Activated CD8-positive, alpha-beta memory T cell treated with anti-CD3 and anti-CD28 coated beads, Interleukin-2, amount 50 U/mL, for 24 hours (primary cell): Measurements from ENCODE around the gene HIKESHI.
"Not testable (repeated sequence)": the region's sequence is repeated elsewhere in the genome, so short reads cannot be mapped to it uniquely, and the experiment has no call there.

Experiments used
- DNase-seq: peaks from one replicate; pipeline ENCODE4 v3.0.0-alpha.2; 2020; ENCODE audit errors: extremely low read depth

Gene HIKESHI

DNA sequence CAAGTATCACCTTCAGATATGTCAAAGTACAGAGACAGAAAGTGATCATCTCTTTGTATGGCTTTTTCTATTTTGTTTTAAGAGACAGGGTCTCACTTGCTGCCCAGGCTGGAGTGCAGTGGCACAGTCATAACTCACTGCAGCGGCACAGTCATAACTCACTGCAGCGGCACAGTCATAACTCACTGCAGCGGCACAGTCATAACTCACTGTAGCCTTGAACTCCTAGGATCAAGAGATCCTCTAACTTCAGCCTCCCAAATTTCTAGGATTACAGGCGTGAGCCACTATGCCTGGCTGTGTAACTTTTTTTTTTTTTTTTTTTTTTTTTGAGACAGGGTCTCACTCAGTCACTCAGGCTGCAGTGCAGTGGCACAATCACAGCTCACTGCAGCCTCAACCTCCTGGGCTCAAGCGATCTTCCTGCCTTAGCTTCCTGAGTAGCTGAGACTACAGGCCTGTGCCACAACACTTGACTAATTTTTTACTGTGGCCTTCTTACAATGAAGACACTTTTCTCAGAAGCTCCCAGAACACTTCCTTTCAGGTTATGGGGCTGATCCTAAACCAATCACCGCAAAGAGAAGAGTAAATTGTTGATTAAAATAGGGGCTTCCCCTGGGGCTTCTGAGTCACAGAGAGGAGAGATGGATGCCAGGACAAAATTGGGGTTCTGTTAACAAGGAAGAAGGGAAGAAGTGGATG lies 9.0 kb upstream of the HIKESHI start:
- no peak for DNase-seq

- no peak for DNase-seq
Measured at GRCh38 chr11:86294026-86294425, 8.0 kb upstream of the HIKESHI start.

- no peak for DNase-seq
Measured at GRCh38 chr11:86301742-86302091, 323 bp upstream of the HIKESHI start.

DNA sequence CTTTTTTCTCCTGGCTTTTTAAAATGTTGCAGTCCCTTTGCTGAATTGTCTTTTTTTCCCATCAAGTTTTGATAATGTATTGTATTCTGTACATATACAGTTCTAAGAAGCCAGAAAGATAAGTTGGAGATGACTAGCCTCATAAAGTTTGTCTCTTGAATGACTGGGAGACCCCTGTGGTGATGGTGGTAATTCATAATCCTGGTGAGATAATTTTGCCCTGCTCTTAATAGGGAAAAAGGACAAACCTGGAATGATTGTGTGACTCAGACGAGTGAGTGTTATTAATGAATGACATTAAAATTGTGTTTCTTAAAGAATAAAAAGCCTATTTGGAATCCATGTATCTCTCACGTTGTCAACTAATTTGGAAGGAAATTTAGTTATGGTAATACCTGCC lies 1.2 kb downstream of the HIKESHI start:
- no peak for DNase-seq

DNA sequence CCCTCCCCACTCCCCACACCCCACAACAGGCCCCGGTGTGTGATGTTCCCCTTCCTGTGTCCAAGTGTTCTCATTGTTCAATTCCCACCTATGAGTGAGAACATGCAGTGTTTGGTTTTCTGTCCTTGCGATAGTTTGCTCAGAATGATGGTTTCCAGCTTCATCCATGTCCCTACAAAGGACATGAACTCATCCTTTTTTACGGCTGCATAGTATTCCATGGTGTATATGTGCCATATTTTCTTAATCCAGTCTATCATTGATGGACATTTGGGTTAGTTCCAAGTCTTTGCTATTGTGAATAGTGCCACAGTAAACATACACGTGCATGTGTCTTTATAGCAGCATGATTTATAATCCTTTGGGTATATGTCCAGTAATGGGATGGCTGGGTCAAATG lies 6.7 kb downstream of the HIKESHI start:
- not testable (repeated sequence) for DNase-seq

- DNase-seq, result no peak
Measured at GRCh38 chr11:86313793-86314192, 11.8 kb downstream of the HIKESHI start.

- DNase-seq, result no peak
Measured at GRCh38 chr11:86314636-86315035, 12.6 kb downstream of the HIKESHI start.

GRCh38 chr11:86335131-86335767 lies 33.2 kb downstream of the HIKESHI start:
- no peak for DNase-seq

DNA sequence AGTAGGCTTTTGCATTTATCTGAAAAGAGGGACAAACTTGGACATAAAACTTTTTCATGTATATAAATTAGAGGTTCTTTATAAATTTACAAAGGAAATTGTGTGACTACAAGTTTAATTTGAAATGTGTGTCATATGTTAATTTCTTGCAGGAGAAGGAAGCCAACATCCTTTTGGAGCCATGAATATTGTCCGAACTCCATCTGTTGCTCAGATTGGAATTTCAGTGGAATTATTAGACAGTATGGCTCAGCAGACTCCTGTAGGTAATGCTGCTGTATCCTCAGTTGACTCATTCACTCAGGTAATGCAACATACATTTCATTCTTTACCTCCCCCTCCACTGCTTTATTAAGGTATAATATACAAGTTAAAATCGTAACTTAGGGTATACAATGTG lies 35.2 kb downstream of the HIKESHI start:
- no peak for DNase-seq

DNA sequence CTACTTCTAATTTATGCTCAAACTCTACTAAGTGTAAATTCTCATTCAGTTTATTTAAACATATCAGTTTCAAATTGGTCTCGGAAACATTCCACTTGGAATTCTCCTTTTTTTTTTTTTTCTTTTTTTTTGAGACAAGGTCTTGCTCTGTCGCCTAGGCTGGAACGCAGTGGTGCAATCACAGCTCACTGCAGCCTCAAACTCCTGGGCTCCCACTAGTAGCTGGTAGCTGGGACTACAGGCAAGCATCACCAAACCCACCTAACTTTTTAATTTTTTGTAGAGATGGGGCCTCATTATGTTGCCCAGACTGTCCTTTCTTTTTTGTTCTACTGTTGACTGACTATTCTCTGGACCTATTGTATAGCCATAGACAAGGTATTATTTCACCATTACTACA lies 39.3 kb downstream of the HIKESHI start:
- DNase-seq, result no peak

GRCh38 chr11:86346513-86346912 lies 44.5 kb downstream of the HIKESHI start:
- DNase-seq, result no peak

GRCh38 chr11:86355256-86355655 lies 53.2 kb downstream of the HIKESHI start:
- no peak for DNase-seq

DNA sequence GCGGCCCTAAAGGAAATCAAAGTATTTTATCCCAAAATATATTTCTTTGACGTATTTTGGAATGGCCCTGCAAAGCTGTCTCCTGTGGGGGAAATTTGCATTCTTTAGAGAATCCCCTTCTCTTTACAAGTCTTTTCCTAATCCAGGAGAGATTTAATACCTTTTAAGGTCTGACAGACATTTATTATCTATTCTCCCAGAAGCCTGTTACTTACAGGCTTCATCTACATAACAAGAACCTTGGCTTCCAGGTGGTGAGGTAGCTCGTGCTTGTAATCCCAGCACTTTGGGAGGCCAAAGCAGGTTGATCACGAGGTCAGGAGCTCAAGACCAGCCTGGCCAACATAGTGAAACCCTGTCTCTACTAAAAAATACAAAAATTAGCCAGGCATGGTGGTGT lies 55.4 kb downstream of the HIKESHI start:
- DNase-seq, result not testable (repeated sequence)

DNA sequence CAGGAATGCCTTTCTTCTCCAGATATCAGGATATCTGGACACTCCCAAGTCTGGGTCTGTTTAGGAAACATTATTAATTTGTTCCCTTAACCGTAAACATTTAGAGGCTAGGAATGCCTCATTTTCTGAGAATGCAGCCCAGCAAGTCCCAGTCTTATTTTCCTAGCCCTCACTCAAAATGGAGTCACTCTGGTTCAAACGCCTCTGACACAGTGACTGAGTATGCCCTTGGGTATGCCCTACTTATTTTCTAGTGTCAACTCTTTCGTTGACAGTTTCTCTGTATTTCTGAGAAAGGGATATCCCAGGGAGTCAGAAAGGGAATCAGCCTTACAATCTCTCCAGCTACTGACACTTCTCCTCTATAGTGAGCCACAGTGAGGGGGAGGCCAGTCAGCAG lies 56.7 kb downstream of the HIKESHI start:
- DNase-seq, result no peak

- DNase-seq, result no peak
Measured at GRCh38 chr11:86360775-86361395, 58.8 kb downstream of the HIKESHI start.

DNA sequence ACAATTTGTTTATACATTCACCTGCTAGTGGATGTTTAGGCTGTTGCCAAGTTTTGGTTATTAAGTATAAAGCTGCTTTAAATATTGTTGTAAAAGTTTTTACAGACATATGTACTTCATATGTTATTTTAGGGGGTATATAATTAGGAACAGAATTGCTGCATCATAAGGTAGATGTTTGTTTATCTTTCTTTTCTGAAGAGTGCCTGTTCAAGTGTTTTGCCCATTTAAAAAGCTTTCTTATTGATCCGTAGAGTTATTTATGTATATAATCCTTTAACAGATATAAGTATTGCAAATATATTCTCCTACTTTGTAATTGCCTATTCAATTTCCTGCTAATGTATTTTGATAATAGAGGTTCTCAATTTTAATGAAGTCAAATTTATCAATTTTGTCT lies 61.4 kb downstream of the HIKESHI start:
- DNase-seq, result no peak

GRCh38 chr11:86365546-86365945 lies 63.5 kb downstream of the HIKESHI start:
- no peak for DNase-seq

GRCh38 chr11:86369668-86370067 lies 67.6 kb downstream of the HIKESHI start:
- DNase-seq, result no peak

GRCh38 chr11:86370171-86370570 lies 68.1 kb downstream of the HIKESHI start:
- DNase-seq, result no peak

DNA sequence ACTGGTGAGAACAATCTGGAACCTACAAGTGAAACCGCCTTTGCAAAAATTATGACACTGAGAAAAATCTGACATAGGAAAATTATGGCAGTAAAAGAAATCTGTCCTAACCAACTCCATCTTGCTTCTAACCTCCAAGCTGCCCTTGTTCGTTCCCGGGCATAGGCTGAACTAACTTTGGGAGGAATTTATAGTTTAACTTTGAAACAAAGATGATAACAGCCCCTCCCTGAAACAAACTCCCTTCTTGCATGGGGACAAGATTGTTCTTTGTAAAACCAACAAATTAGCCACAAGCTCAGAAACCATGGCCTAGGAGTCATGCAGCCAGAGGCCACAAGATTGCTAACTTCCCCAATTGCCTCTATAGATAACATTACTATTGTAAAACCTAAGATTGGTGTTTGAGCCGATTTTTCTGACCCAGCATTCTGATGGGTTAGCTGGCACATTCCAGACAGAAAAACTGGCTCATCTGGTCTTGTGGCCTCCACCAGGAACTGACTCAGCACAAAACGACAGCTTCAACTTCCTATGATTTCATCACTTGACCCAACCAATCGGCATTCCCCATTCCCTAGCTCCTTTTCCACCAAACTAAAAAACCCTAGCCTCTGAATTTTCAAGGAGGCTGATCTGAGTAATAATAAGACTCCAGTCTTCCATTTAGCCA lies 69.0 kb downstream of the HIKESHI start:
- DNase-seq, result no peak

GRCh38 chr11:86372041-86372440 lies 70.0 kb downstream of the HIKESHI start:
- DNase-seq, result no peak

DNA sequence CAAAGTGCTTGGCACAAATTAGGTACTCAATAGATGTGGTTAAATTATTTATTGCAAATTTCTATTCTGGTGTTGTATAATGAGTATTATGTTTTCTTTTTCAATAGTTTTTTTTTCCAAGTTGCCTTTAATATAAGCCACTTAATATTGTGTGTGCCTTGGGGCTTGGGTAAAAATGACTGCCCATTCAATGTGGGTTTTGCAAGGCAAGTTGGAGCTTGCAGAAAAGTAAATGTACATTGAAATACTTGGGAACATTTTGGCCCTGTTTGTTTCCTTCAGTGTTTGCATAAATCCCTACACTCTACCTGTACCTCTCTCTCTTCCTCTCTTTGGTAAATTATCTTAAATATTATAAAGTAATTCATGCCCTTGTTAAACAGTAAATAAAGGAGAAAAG lies 70.5 kb downstream of the HIKESHI start:
- DNase-seq, result no peak

- no peak for DNase-seq
Measured at GRCh38 chr11:86374069-86374468, 72.0 kb downstream of the HIKESHI start.
